Hepatocyte (in vitro differentiated cells): Measurements from ENCODE around the gene GFM2. TPM values are rescaled to one million over a fixed set of nuclear protein-coding genes. Genes with fewer than 3 reads are reported as not detected.
A peak's percentile ranks its signal among the peaks of the same experiment; 100 is the strongest.

ENCODE experiments used
- DNase-seq: peaks from one replicate; pipeline ENCODE4 v3.0.0-alpha.2; 2016; ENCODE audit warnings: low spot score
- H2AFZ ChIP-seq: fragments of 200-600 bp; sonication (generic); 2 replicates; pipeline ENCODE4 v1.6.0; 2016; ENCODE audit warnings: antibody characterized with exemption, mild to moderate bottlenecking
- H3K27ac ChIP-seq: fragments of 200-600 bp; sonication (generic); 2 replicates; pipeline ENCODE4 v1.5.1; 2016; ENCODE audit warnings: mild to moderate bottlenecking
- H3K27me3 ChIP-seq: fragments of 200-600 bp; sonication (generic); 2 replicates; pipeline ENCODE4 v1.6.1; 2016
- H3K36me3 ChIP-seq: fragments of 200-600 bp; sonication (generic); replicated peaks from 2 replicates; pipeline ENCODE4 v1.5.1; 2016; ENCODE audit warnings: low read depth; ENCODE audit not compliant: insufficient read depth
- H3K4me1 ChIP-seq: fragments of 200-600 bp; sonication (generic); 2 replicates; pipeline ENCODE4 v1.5.1; 2016; ENCODE audit warnings: mild to moderate bottlenecking, moderate library complexity; ENCODE audit not compliant: insufficient read depth
- H3K4me2 ChIP-seq: fragments of 200-600 bp; sonication (generic); 2 replicates; pipeline ENCODE4 v1.6.0; 2016
- H3K4me3 ChIP-seq: fragments of 200-600 bp; sonication (generic); 2 replicates; pipeline ENCODE4 v1.5.1; 2016; ENCODE audit warnings: mild to moderate bottlenecking
- H3K79me2 ChIP-seq: fragments of 200-600 bp; sonication (generic); 2 replicates; pipeline ENCODE4 v1.6.0; 2017; ENCODE audit warnings: mild to moderate bottlenecking
- H3K9me2 ChIP-seq: fragments of 200-600 bp; sonication (generic); replicated peaks from 2 replicates; pipeline ENCODE4 v1.6.0; 2017; ENCODE audit warnings: mild to moderate bottlenecking; ENCODE audit not compliant: insufficient read depth
- H3K9me3 ChIP-seq: fragments of 200-600 bp; sonication (generic); 2 replicates; pipeline ENCODE4 v1.5.1; 2016; ENCODE audit warnings: low read depth, mild to moderate bottlenecking
- H4K20me1 ChIP-seq: fragments of 200-600 bp; sonication (generic); 2 replicates; pipeline ENCODE4 v1.6.0; 2016; ENCODE audit warnings: mild to moderate bottlenecking; ENCODE audit not compliant: insufficient read depth, poor library complexity, severe bottlenecking
- EZH2 ChIP-seq: fragments of 200-600 bp; sonication (generic); IDR thresholded peaks from 2 replicates; pipeline ENCODE4 v1.6.1; 2016; ENCODE audit warnings: antibody characterized with exemption, mild to moderate bottlenecking, borderline replicate concordance
- EZH2phosphoT487 ChIP-seq: fragments of 200-600 bp; sonication (generic); IDR thresholded peaks from one replicate; pipeline ENCODE4 v1.6.1; 2018; ENCODE audit warnings: antibody characterized with exemption, mild to moderate bottlenecking, low read depth, moderate library complexity; ENCODE audit not compliant: unreplicated experiment, severe bottlenecking
- WGBS: methylation state at CpG from one replicate; pipeline ENCODE4 v1.1.6; 2016; ENCODE audit warnings: low lambda C conversion rate; ENCODE audit errors: missing lambda C conversion rate; 5-methylcytosine and 5-hydroxymethylcytosine counted together
- polyA plus RNA-seq: library from polyadenylated mRNA; unstranded; fragments of >200 nt; fragmentation: Nextera tagmentation; extraction: Ambion mirVana; gene quantifications from 2 replicates; pipeline ENCODE4 v1.2.1, GENCODE V29; 2016
- total RNA-seq: library from RNA; depleted of rRNA; stranded (reverse); fragments of >200 nt; gene quantifications from 2 replicates; pipeline ENCODE4 v1.2.3, GENCODE V29; 2014
- TF ChIP-seq, protein P1 (sequence below): fragments of 200-600 bp; sonication (generic); IDR thresholded peaks from 2 replicates; pipeline ENCODE4 v1.5.1; 2016; ENCODE audit warnings: antibody characterized with exemption, mild to moderate bottlenecking; ENCODE audit not compliant: poor library complexity

The GFM2 gene
- total and polyA plus RNA-seq, 2 experiments from 2014 or later: 15.8 to 44.8 TPM

DNA sequence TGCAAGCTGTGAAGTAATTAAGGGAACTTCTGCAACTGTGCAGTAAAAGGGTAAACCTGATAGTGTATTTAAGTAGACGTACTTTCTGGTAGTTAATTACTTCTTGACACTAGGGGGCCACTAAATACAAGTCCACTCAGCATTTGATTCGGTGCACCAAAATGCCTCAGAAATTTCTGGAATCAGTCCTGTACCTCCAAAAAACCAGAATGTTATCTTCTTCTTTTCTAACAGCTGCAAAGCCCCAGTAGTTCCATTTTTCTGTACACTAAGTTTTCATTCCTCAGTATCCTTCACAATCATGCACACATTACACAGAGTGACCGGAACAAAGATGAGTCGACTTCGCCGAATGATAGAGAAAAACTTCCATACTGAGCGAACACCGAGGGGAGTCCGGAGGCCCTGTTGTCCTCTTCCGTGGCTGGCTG lies 484 bp downstream of the GFM2 start:
- peak overlapping the region; percentile 61 for H3K27ac ChIP-seq
- H3K27me3 ChIP-seq: no peaks in the 10 kb centered on the region
- DNase-seq: peak; percentile 32
- H4K20me1 ChIP-seq: peaks cover 4% of the 10 kb centered on the region
- peaks cover 50% of the 10 kb centered on the region for H3K79me2 ChIP-seq
- H3K4me2 ChIP-seq: peak overlapping the region; percentile 88
- peaks cover 23% of the 10 kb centered on the region for H3K4me1 ChIP-seq
- peak overlapping the region; percentile 100 for H2AFZ ChIP-seq
- no peaks in the 10 kb centered on the region for H3K36me3 ChIP-seq
- peak overlapping the region; percentile 92 for H3K4me3 ChIP-seq
- TF ChIP-seq, protein P1, sequence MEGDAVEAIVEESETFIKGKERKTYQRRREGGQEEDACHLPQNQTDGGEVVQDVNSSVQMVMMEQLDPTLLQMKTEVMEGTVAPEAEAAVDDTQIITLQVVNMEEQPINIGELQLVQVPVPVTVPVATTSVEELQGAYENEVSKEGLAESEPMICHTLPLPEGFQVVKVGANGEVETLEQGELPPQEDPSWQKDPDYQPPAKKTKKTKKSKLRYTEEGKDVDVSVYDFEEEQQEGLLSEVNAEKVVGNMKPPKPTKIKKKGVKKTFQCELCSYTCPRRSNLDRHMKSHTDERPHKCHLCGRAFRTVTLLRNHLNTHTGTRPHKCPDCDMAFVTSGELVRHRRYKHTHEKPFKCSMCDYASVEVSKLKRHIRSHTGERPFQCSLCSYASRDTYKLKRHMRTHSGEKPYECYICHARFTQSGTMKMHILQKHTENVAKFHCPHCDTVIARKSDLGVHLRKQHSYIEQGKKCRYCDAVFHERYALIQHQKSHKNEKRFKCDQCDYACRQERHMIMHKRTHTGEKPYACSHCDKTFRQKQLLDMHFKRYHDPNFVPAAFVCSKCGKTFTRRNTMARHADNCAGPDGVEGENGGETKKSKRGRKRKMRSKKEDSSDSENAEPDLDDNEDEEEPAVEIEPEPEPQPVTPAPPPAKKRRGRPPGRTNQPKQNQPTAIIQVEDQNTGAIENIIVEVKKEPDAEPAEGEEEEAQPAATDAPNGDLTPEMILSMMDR: peak; percentile 32
- TF ChIP-seq EZH2phosphoT487: no peak
- H3K9me2 ChIP-seq: no peaks in the 10 kb centered on the region
- 1% methylated on average over 10 of the region's 10 CpGs for WGBS
- H3K9me3 ChIP-seq: no peaks in the 10 kb centered on the region

DNA sequence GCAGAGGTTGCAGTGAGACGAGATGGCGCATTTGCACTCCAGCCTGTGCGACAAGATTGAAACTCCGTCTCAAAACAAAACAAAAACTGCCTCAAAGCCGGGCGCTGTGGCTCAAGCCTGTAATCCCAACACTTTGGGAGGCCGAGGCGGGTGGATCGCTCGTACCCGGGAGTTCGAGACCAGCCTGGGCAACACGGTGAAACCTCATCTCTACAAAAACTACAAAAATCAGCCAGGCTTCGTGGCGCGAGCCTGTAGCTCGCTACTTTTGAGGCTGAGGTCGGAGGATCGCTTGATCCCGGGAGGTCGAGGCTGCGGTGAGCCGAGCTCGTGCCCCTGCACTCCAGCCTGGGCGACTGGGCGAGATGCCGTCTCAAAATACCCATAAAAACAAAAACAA lies 988 bp downstream of the GFM2 start:
- H3K4me2 ChIP-seq: peak overlapping the region; percentile 88
- WGBS: 91% methylated on average over 27 of the region's 27 CpGs
- H3K27me3 ChIP-seq: no peaks in the 10 kb centered on the region
- peak overlapping the region; percentile 100 for H2AFZ ChIP-seq
- no peaks in the 10 kb centered on the region for H3K36me3 ChIP-seq
- H3K4me1 ChIP-seq: peaks cover 23% of the 10 kb centered on the region
- TF ChIP-seq, protein P1: no peak
- TF ChIP-seq EZH2phosphoT487 (no peak), EZH2 (no peak)
- H3K9me3 ChIP-seq: no peaks in the 10 kb centered on the region
- H3K4me3 ChIP-seq: peak overlapping the region; percentile 92
- DNase-seq: no peak
- peaks cover 50% of the 10 kb centered on the region for H3K79me2 ChIP-seq
- peaks cover 4% of the 10 kb centered on the region for H4K20me1 ChIP-seq
- no peaks in the 10 kb centered on the region for H3K9me2 ChIP-seq
- no peak overlapping the region for H3K27ac ChIP-seq

DNA sequence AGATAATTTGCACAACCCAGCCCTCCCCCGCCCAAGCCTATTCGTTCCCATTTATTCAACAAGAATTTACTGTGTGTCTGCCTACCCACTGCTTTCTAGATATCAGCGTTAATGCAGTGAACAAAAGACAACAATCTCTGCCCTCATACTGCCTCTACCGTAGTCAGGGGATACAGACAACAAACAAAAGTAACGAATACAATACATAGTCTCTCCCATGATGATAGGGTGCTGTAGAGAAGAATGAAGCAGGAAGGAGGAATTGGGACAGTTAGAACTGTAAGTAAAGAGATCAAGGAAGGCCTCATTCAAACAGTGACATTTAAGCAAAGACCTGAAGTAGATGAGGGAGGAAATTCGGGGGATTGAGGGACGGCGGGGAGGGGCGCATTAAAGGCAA lies 1.7 kb downstream of the GFM2 start:
- Histone ChIP-seq H3K27me3 (no peaks in the 10 kb centered on the region), H2AFZ (no peak overlapping the region), H3K4me3 (no peak overlapping the region), H3K27ac (no peak overlapping the region), H3K9me2 (no peaks in the 10 kb centered on the region), H3K4me2 (peak overlapping the region; percentile 88), H3K79me2 (peaks cover 50% of the 10 kb centered on the region), H3K36me3 (no peaks in the 10 kb centered on the region), H3K9me3 (no peaks in the 10 kb centered on the region), H4K20me1 (peaks cover 4% of the 10 kb centered on the region), H3K4me1 (peaks cover 23% of the 10 kb centered on the region)
- 81% methylated on average over 9 of the region's 9 CpGs for WGBS
- TF ChIP-seq EZH2phosphoT487 (no peak), EZH2 (no peak)
- TF ChIP-seq, protein P1: no peak
- DNase-seq: no peak

DNA sequence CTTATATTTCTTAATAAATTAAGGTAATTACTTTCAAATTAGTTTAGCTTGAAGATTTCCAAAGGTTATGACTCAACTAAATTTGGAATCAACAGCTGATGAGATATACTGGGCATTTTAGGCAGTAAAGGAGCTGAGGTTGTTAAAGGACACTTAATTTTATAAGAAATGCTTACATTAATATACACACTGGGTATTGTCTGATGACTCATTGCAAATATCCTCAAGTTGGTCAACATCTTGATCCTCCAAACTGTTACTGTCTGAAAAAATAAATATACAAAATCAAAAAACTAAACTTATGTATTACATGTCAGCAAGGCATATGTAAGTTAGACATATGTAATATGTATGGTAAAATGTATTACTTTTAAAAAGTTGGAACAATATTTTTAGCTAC lies 3.4 kb downstream of the GFM2 start:
- Histone ChIP-seq H3K79me2 (peaks cover 44% of the 10 kb centered on the region), H2AFZ (no peak overlapping the region), H3K27ac (no peak overlapping the region), H3K4me3 (no peak overlapping the region), H4K20me1 (peaks cover 4% of the 10 kb centered on the region), H3K4me2 (no peak overlapping the region), H3K36me3 (no peaks in the 10 kb centered on the region), H3K4me1 (peaks cover 21% of the 10 kb centered on the region), H3K9me3 (no peaks in the 10 kb centered on the region), H3K27me3 (no peaks in the 10 kb centered on the region), H3K9me2 (no peaks in the 10 kb centered on the region)
- DNase-seq: no peak
- TF ChIP-seq, protein P1: no peak
- TF ChIP-seq EZH2: no peak
- no peak for TF ChIP-seq EZH2phosphoT487
